NCI-H82 treated with DMSO at 0.1 percent for 48 hours (cell line): ENCODE measurements around the gene SAYSD1.

ENCODE experiments used
- DNase-seq: peaks from one replicate; lab custom pipeline; 2025; ENCODE audit not compliant: unreplicated experiment; lab: John Stamatoyannopoulos, UW

The SAYSD1 gene

DNA sequence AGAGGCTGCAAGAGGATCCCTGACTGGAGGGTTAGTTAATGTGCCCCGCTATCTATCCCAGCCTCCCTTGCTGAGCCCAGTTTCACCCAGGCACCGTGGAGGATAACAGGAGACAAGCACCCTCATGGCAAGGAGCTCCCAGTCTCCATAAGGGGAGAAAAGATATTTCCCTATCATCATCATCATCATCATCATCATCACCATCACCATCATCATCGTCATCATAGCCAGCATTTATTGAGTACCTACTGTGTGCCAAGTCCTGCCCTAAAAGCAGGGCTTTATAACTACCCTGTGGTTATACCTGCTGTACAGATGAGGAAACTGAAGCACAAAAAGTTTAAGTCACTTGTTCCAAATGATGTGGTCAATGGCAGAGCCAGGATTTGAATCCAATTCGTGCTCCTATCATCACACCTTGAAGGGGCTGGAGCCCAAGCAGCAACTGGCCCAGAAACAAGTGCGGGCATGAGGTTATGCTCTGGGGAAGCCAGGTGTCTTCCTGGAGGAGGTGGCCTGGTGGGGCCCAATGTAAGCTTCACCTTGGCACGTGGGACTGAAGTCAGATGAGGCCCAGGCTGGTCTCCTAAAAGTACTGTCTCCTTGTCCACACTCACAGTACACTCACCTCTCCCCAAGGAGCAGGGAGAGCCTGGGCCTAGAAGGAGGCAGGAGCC lies 56.4 kb downstream of the SAYSD1 start:
- no peak for DNase-seq

DNA sequence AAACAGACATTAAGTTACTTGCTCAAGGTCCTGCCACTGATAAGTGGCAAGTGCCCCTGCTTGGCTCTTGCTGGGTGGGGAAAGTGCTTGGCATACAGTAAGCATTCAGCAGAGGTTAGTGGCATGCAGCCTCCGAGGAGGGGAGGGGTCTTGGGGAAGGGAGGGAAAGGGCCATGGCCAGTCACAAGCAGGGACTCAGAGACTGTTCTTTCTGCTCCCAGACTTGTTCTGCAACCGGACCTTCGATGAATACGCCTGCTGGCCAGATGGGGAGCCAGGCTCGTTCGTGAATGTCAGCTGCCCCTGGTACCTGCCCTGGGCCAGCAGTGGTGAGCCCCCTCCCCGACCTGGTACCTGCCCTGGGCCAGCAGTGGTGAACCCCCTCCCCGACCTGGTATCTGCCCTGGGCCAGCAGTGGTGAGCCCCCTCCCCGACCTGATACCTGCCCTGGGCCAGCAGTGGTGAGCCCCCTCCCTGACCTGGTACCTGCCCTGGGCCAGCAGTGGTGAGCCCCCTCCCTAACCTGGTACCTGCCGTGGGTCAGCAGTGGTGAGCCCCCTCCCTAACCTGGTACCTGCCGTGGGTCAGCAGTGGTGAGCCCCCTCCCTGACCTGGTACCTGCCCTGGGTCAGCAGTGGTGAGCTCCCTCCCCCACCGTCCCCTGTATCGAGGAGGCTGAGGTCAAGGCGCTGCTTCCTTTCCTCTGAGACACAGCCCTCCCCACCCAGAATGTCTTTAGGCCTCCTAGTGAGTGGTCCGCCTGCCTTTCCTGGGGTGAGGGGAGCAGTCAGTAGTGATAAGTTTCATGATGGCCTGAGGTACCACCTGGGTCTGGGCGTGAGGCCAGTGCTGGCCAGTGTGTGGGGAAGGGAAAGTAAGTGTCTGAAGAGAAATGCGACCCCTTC lies 57.5 kb downstream of the SAYSD1 start:
- no peak for DNase-seq

DNA sequence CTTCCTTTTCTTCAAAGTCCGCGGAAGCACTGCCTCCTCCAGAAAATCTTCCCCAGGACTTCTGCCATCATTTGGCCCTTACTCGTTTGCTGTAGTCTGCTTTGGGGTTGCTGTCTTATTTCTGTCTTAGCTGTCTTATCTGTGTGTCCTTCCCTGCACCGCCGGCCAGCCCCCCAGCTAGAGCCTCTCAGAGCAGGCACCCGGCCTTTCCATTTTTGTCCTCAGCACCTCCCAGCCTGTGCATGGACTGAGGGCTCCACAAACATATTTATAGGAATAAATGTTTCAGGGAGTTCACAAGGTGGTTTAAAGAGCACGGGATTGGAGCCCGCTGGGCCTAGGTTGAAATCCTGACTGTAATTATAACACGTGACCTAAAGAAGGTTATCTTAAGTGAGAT lies 58.3 kb downstream of the SAYSD1 start:
- DNase-seq, result no peak

DNA sequence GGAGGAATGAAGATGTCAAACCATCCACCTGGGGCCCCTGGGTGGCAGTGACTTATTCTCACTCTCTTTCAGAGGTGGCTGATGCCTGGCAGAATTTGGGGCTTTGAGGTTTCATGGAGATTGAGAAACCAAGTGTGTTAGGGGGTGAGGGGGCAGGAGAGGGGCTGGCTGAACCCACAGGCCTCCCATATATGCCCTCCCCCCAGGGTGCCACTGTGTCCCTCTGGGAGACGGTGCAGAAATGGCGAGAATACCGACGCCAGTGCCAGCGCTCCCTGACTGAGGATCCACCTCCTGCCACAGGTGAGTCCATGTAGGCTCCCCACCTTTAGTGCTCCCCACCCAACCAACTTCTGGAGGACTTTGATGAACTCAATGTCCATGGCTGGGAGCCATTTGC lies 58.8 kb downstream of the SAYSD1 start:
- DNase-seq, result no peak

DNA sequence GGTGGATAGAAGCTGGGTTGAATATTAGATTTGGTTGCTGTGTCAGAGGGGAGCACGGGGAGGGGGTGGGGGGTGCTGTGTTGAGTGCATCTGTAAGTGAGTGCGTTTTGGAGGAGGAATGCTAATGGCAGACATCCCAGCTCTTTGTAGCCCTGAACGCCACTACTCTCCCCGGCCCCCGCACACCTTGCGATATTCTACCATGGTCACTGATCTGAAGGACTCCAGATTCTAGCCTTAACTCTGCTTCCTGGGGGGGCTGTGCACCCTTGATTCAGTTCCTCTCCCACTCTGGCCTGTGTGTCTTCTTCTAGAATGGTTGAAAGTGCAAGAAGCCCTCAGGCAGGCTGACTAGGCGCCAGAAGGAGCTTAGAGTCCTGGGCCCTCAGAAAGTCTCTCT lies 59.3 kb downstream of the SAYSD1 start:
- DNase-seq, result no peak

DNA sequence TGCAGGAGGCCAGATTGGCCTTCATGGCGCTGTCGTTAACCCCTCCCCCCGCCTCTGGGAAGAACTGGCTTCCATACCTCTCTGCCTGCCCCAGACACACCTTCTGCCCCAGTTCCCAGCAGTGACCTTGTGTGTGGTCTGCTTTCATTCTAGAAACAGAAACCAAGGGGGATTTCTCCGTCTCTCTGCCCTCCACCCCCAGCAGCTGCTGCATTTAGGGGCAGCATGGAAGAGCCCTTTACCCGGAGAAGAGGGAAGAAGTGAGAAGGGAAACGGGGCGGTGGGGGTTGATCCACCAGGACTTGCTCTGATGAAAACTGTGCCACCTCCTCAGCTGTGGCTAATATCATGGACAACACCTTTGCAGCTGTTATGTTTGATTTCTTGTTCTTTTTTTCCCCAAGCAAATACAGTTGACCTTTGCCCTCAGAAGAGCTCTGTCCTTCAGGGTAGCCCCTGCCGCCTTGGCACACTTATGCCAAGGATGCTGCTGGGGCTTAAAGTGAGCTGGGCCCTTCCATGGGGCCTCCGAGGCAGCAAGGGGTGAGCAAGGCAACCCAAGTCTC lies 60.3 kb downstream of the SAYSD1 start:
- no peak for DNase-seq
